GM12878 (cell line): ENCODE measurements around the gene SMAP1. TPM values are rescaled to one million over a fixed set of nuclear protein-coding genes. Genes with fewer than 3 reads are reported as not detected.

Experiments used
- ATAC-seq: fragments of 200-7000 bp; cut with Tn5 transposase; 3 replicates; pipeline ENCODE4 v1.9.1; 2020; ENCODE audit warnings: mild to moderate bottlenecking, moderate library complexity
- BruUV-seq: library from RNA; stranded (reverse); fragments of 400-500 nt; replicated peaks from 2 replicates; lab custom pipeline; 2021; lab: Mats Ljungman, UMichigan
- CTCF ChIA-PET: fragments of 300-600 bp; sonication (Branson Sonifier 250); formaldehyde crosslinking; extraction: SDS; loops from one replicate; lab custom pipeline; 2021; ENCODE audit warnings: inconsistent platforms; lab: Yijun Ruan, JAX
- POLR2A ChIA-PET: fragments of 350-600 bp; formaldehyde crosslinking; extraction: SDS; loops from one replicate; lab custom pipeline; 2021; ENCODE audit warnings: inconsistent platforms; lab: Charles Lee
- RAD21 ChIA-PET: fragments of 300-600 bp; sonication (Branson Sonifier 250); formaldehyde crosslinking; loops from one replicate; lab custom pipeline; 2023; ENCODE audit warnings: antibody characterized with exemption; ENCODE audit not compliant: unreplicated experiment; lab: Charles Lee
- SMC1A ChIA-PET: fragments of 300-600 bp; sonication (Branson Sonifier 250); formaldehyde crosslinking; loops from one replicate; lab custom pipeline; 2023; ENCODE audit not compliant: unreplicated experiment, uncharacterized antibody; lab: Charles Lee
- DNase-seq: peaks from one replicate; pipeline ENCODE4 v3.0.0-alpha.2; 2011; ENCODE audit warnings: low read depth, low spot score
- FAIRE-seq: peaks from 3 replicates; lab custom pipeline; 2011; peaks lifted over from hg19 to GRCh38; lab: Jason Lieb, UNC
- H2AFZ ChIP-seq: 2 replicates; pipeline ENCODE4 v1.6.0; 2011; ENCODE audit warnings: low read depth, low read length, control low read depth; ENCODE audit not compliant: control insufficient read depth
- H3K27ac ChIP-seq: 2 replicates; pipeline ENCODE4 v1.5.1; 2011; ENCODE audit warnings: control low read depth; ENCODE audit not compliant: control insufficient read depth, insufficient read depth
- H3K27me3 ChIP-seq, 2 experiments: replicated peaks in 1 of 2; 2 replicates each; pipeline versions ENCODE4 v1.6.0 to v1.6.1; 2011; ENCODE audit warnings: low read length in 1 of 2; ENCODE audit not compliant: control insufficient read depth in 2 of 2, insufficient read depth in 2 of 2
- H3K36me3 ChIP-seq, 2 experiments: 2 replicates each; pipeline ENCODE4 v1.5.1; 2011; ENCODE audit warnings: low read length in 1 of 2; ENCODE audit not compliant: control insufficient read depth in 2 of 2, insufficient read depth in 2 of 2
- H3K4me1 ChIP-seq: 2 replicates; pipeline ENCODE4 v1.6.1; 2011; ENCODE audit warnings: mild to moderate bottlenecking, low read length, moderate library complexity, mixed read lengths; ENCODE audit not compliant: control insufficient read depth, insufficient read depth
- H3K4me2 ChIP-seq: 2 replicates; pipeline ENCODE4 v1.6.0; 2011; ENCODE audit warnings: control low read depth; ENCODE audit not compliant: control insufficient read depth, insufficient read depth
- H3K4me3 ChIP-seq: fragments of 200-600 bp; sonication (generic); 2 replicates; pipeline ENCODE4 v1.5.1; 2016
- H3K79me2 ChIP-seq: 2 replicates; pipeline ENCODE4 v1.6.0; 2011; ENCODE audit warnings: low read length; ENCODE audit not compliant: control insufficient read depth, insufficient read depth
- H3K9ac ChIP-seq: 2 replicates; pipeline ENCODE4 v1.8.0; 2011; ENCODE audit warnings: low read length, control low read depth, mixed read lengths; ENCODE audit not compliant: control insufficient read depth, insufficient read depth
- H3K9me3 ChIP-seq: replicated peaks from 3 replicates; pipeline ENCODE4 v1.5.1; 2011; ENCODE audit warnings: mild to moderate bottlenecking, low read length; ENCODE audit not compliant: control insufficient read depth, insufficient read depth
- H4K20me1 ChIP-seq: 2 replicates; pipeline ENCODE4 v1.6.0; 2011; ENCODE audit not compliant: control insufficient read depth, insufficient read depth
- BRCA1 ChIP-seq: IDR thresholded peaks from 2 replicates; pipeline ENCODE4 v1.6.1; 2011; ENCODE audit warnings: low read depth, low read length, improper control_type of control experiment
- CHD4 ChIP-seq: fragments of 200-600 bp; sonication (generic); IDR thresholded peaks from 2 replicates; pipeline ENCODE4 v1.6.1; 2016; ENCODE audit warnings: mild to moderate bottlenecking
- CREB1 ChIP-seq: IDR thresholded peaks from 2 replicates; pipeline ENCODE4 v1.6.1; 2012; ENCODE audit warnings: low read depth, mild to moderate bottlenecking, inconsistent platforms
- EZH2 ChIP-seq: IDR thresholded peaks from 2 replicates; pipeline ENCODE4 v1.6.1; 2012; ENCODE audit warnings: low read depth, mild to moderate bottlenecking, control low read depth, inconsistent platforms, low read length, borderline replicate concordance; ENCODE audit not compliant: control insufficient read depth
- FOS ChIP-seq: IDR thresholded peaks from 3 replicates; pipeline ENCODE4 v1.6.1; 2011; ENCODE audit warnings: borderline replicate concordance; ENCODE audit not compliant: insufficient read length; ENCODE audit errors: extremely low read depth
- IRF4 ChIP-seq: IDR thresholded peaks from 2 replicates; pipeline ENCODE4 v1.6.1; 2011; ENCODE audit warnings: low read depth, low read length
- KDM1A ChIP-seq: fragments of 200-600 bp; sonication (generic); IDR thresholded peaks from 2 replicates; pipeline ENCODE4 v1.6.1; 2016; ENCODE audit warnings: borderline replicate concordance
- POLR2A ChIP-seq: IDR thresholded peaks from 2 replicates; pipeline ENCODE4 v1.6.1; 2011; ENCODE audit warnings: low read depth, mild to moderate bottlenecking, low read length
- SREBF1 ChIP-seq: IDR thresholded peaks from 2 replicates; pipeline ENCODE4 v1.6.1; 2012; ENCODE audit warnings: mild to moderate bottlenecking, low read length
- SUPT20H ChIP-seq: IDR thresholded peaks from 2 replicates; pipeline ENCODE4 v1.6.1; 2011; ENCODE audit warnings: low read depth, mild to moderate bottlenecking, low read length, moderate library complexity, borderline replicate concordance; ENCODE audit not compliant: control insufficient read depth
- ZNF384 ChIP-seq: IDR thresholded peaks from 2 replicates; pipeline ENCODE4 v1.6.1; 2012; ENCODE audit warnings: low read depth, mild to moderate bottlenecking, low read length, improper control_type of control experiment, borderline replicate concordance
- WGBS: methylation state at CpG from one replicate; pipeline ENCODE4 v1.1.6; 2016; ENCODE audit warnings: low lambda C conversion rate; ENCODE audit not compliant: insufficient replicate concordance, insufficient coverage; ENCODE audit errors: missing lambda C conversion rate; 5-methylcytosine and 5-hydroxymethylcytosine counted together
- in situ Hi-C: fragments of 300-500 bp; cut with MboI; formaldehyde crosslinking; loops from 9 replicates; pipeline ENCODE4 v1.14.3; 2018; ENCODE audit warnings: mixed read lengths
- intact Hi-C: fragments of 100-400 bp; cut with micrococcal nuclease; formaldehyde crosslinking; loops from one replicate; pipeline ENCODE4 v1.14.2; 2022; ENCODE audit not compliant: unreplicated experiment
- polyA plus RNA-seq, 11 experiments: library from polyadenylated mRNA; depleted of rRNA in 4 of 11; unstranded in 6 of 11; stranded (reverse) in 5 of 11; fragments of >200 nt; fragmentation: Nextera tagmentation in 4 of 11; fragmentation: Illumina TruSeq in 1 of 11; extraction: Ambion mirVana in 4 of 11; extraction: Trizol in 1 of 11; gene quantifications; 1 replicate in 1 of 11; 2 replicates in 10 of 11; pipeline versions ENCODE4 v1.2.1 to v1.2.3, GENCODE V29; 2011 to 2016; ENCODE audit warnings: inconsistent platforms in 2 of 11, missing spikeins in 2 of 11, low read depth in 1 of 11
- total RNA-seq, 4 experiments: library from RNA; depleted of rRNA in 3 of 4; stranded (reverse); fragments of >200 nt in 3 of 4; fragmentation: Illumina TruSeq in 1 of 4; extraction: Trizol in 1 of 4; gene quantifications; 2 replicates each; pipeline versions ENCODE4 v1.2.1 to v1.2.3, GENCODE V29; 2013 to 2021
- TF ChIP-seq, protein P1 (sequence below): fragments of 450-650 bp; IDR thresholded peaks from 2 replicates; pipeline ENCODE4 v1.6.1; 2014; ENCODE audit warnings: mild to moderate bottlenecking
- TF ChIP-seq, protein P2 (sequence below): IDR thresholded peaks from 2 replicates; pipeline ENCODE4 v1.6.1; 2012; ENCODE audit warnings: mild to moderate bottlenecking, low read depth, low read length

Gene SMAP1
- total and polyA plus RNA-seq, 10 of the 15 experiments (the other 5 are each of a cell fraction or from before 2014, with no cell fraction given), result 13.7 to 33.9 (median 25.3) TPM

GRCh38 chr6:70886071-70886470 is 218.4 kb downstream of the SMAP1 start (continued):
- TF ChIP-seq, protein P1, sequence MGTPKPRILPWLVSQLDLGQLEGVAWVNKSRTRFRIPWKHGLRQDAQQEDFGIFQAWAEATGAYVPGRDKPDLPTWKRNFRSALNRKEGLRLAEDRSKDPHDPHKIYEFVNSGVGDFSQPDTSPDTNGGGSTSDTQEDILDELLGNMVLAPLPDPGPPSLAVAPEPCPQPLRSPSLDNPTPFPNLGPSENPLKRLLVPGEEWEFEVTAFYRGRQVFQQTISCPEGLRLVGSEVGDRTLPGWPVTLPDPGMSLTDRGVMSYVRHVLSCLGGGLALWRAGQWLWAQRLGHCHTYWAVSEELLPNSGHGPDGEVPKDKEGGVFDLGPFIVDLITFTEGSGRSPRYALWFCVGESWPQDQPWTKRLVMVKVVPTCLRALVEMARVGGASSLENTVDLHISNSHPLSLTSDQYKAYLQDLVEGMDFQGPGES, result no peak
- no peak for TF ChIP-seq SREBF1
- TF ChIP-seq IRF4, result no peak
- TF ChIP-seq KDM1A, result no peak
- TF ChIP-seq, protein P2, sequence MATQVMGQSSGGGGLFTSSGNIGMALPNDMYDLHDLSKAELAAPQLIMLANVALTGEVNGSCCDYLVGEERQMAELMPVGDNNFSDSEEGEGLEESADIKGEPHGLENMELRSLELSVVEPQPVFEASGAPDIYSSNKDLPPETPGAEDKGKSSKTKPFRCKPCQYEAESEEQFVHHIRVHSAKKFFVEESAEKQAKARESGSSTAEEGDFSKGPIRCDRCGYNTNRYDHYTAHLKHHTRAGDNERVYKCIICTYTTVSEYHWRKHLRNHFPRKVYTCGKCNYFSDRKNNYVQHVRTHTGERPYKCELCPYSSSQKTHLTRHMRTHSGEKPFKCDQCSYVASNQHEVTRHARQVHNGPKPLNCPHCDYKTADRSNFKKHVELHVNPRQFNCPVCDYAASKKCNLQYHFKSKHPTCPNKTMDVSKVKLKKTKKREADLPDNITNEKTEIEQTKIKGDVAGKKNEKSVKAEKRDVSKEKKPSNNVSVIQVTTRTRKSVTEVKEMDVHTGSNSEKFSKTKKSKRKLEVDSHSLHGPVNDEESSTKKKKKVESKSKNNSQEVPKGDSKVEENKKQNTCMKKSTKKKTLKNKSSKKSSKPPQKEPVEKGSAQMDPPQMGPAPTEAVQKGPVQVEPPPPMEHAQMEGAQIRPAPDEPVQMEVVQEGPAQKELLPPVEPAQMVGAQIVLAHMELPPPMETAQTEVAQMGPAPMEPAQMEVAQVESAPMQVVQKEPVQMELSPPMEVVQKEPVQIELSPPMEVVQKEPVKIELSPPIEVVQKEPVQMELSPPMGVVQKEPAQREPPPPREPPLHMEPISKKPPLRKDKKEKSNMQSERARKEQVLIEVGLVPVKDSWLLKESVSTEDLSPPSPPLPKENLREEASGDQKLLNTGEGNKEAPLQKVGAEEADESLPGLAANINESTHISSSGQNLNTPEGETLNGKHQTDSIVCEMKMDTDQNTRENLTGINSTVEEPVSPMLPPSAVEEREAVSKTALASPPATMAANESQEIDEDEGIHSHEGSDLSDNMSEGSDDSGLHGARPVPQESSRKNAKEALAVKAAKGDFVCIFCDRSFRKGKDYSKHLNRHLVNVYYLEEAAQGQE, result no peak

GRCh38 chr6:70886661-70887060 is 219.0 kb downstream of the SMAP1 start:
- CTCF ChIA-PET, result interaction anchor here (0.7 to 7.9 kb wide), 8 partner anchors 12 to 576 kb away, joined by 3 to 225 read pairs (median 18); no protein-coding TSS in a partner anchor
- FAIRE-seq, result no peak
- TF ChIP-seq ZNF384 (no peak), IRF4 (no peak), POLR2A (no peak), SUPT20H (no peak), CREB1 (no peak), BRCA1 (no peak), FOS (no peak), CHD4 (no peak), EZH2 (no peak)
- TF ChIP-seq, protein P2, result no peak

More at GRCh38 chr6:70886661-70887060, 219.0 kb downstream of the SMAP1 start:
- Histone ChIP-seq H3K9me3 (no peaks in the 10 kb centered on the region), H4K20me1 (no peaks in the 10 kb centered on the region), H3K27me3 (no peaks in the 10 kb centered on the region), H3K9ac (no peak overlapping the region), H3K4me2 (no peak overlapping the region), H3K79me2 (no peaks in the 10 kb centered on the region), H3K27ac (no peak overlapping the region), H2AFZ (no peak overlapping the region), H3K36me3 (no peaks in the 10 kb centered on the region), H3K4me1 (no peaks in the 10 kb centered on the region), H3K4me3 (no peak overlapping the region)
- 58% methylated on average over 2 of the region's 2 CpGs for whole genome bisulfite sequencing
- BruUV-seq, result no TSS peak
- ChIA-PET SMC1A (interaction anchor here (3.3 to 5.1 kb wide), 3 partner anchors 29 to 183 kb away, joined by 22 to 155 read pairs (median 42); no protein-coding TSS in a partner anchor), POLR2A (no interaction called here), RAD21 (interaction anchor here (4.1 kb wide), 1 partner anchor 177 kb away, joined by 101 read pairs; no protein-coding TSS in a partner anchor)
- in situ Hi-C loops, result loop anchor here (5.0 to 25.0 kb wide), 2 partner anchors 179 to 374 kb away; no protein-coding TSS in a partner anchor
- ATAC-seq, result no peak; the same call in 1 of the 3 replicates
- intact Hi-C loops, result loop anchor here (5.0 to 10.0 kb wide), 2 partner anchors 512 to 664 kb away; no protein-coding TSS in a partner anchor
- no peak for DNase-seq
